ENCODE data around the gene PITRM1.

The PITRM1 gene

GRCh38 chr10:3139216-3139910 lies 33.2 kb downstream of the PITRM1 start:
- no peak for DNase-seq

GRCh38 chr10:3137958-3138726 lies 34.4 kb downstream of the PITRM1 start:
- DNase-seq, result no peak

- no peak for DNase-seq
These were observed 35.6 kb downstream of the PITRM1 start for GRCh38 chr10:3136763-3137611.

GRCh38 chr10:3136336-3136735 lies 36.2 kb downstream of the PITRM1 start:
- DNase-seq, result no peak

- DNase-seq, result no peak
These were observed 37.6 kb downstream of the PITRM1 start for GRCh38 chr10:3135006-3135405.

- DNase-seq, result no peak
These were observed 38.6 kb downstream of the PITRM1 start for GRCh38 chr10:3133948-3134347.

- no peak for DNase-seq
These were observed 40.3 kb downstream of the PITRM1 start for GRCh38 chr10:3132036-3133025.

GRCh38 chr10:3131098-3131497 lies 41.5 kb downstream of the PITRM1 start:
- DNase-seq, result no peak

GRCh38 chr10:3129581-3130340 lies 42.8 kb downstream of the PITRM1 start:
- no peak for DNase-seq

- DNase-seq, result no peak
These were observed 44.0 kb downstream of the PITRM1 start for GRCh38 chr10:3128379-3129130.

GRCh38 chr10:3127921-3128320 lies 44.7 kb downstream of the PITRM1 start:
- DNase-seq, result no peak

GRCh38 chr10:3126741-3127346 lies 45.7 kb downstream of the PITRM1 start:
- DNase-seq, result no peak

- no peak for DNase-seq
These were observed 46.3 kb downstream of the PITRM1 start for GRCh38 chr10:3126249-3126648.

- DNase-seq, result no peak
These were observed 46.9 kb downstream of the PITRM1 start for GRCh38 chr10:3125527-3126170.

- no peak for DNase-seq
These were observed 48.0 kb downstream of the PITRM1 start for GRCh38 chr10:3124412-3125175.

- no peak for DNase-seq
These were observed 48.8 kb downstream of the PITRM1 start for GRCh38 chr10:3123571-3124411.

GRCh38 chr10:3122486-3123205 lies 49.9 kb downstream of the PITRM1 start:
- no peak for DNase-seq
